NK-92 (cell line): Measurements from ENCODE around the gene TMEM125.

Source experiments
- DNase-seq: peaks from one replicate; lab custom pipeline; 2025; ENCODE audit not compliant: unreplicated experiment; lab: John Stamatoyannopoulos, UW

Gene TMEM125

GRCh38 chr1:43273708-43274107 lies 3.9 kb downstream of the TMEM125 start:
- no peak for DNase-seq

- no peak for DNase-seq
These were observed 4.5 kb downstream of the TMEM125 start for GRCh38 chr1:43274125-43274803.

- DNase-seq = no peak
These were observed 5.0 kb downstream of the TMEM125 start for GRCh38 chr1:43274804-43275180.

- DNase-seq = no peak
These were observed 6.2 kb downstream of the TMEM125 start for GRCh38 chr1:43275826-43276620.

- no peak for DNase-seq
These were observed 6.9 kb downstream of the TMEM125 start for GRCh38 chr1:43276673-43277072.

GRCh38 chr1:43277116-43277876 lies 7.5 kb downstream of the TMEM125 start:
- DNase-seq = no peak

GRCh38 chr1:43279161-43279560 lies 9.4 kb downstream of the TMEM125 start:
- no peak for DNase-seq

GRCh38 chr1:43279666-43280065 lies 9.9 kb downstream of the TMEM125 start:
- no peak for DNase-seq

- DNase-seq = no peak
These were observed 10.9 kb downstream of the TMEM125 start for GRCh38 chr1:43280692-43281091.

GRCh38 chr1:43282220-43283195 lies 12.7 kb downstream of the TMEM125 start:
- no peak for DNase-seq

- DNase-seq = no peak
These were observed 14.3 kb downstream of the TMEM125 start for GRCh38 chr1:43284065-43284464.

- DNase-seq = no peak
These were observed 14.8 kb downstream of the TMEM125 start for GRCh38 chr1:43284546-43285110.

GRCh38 chr1:43285269-43285990 lies 15.6 kb downstream of the TMEM125 start, which contains the start of gene C1orf210:
Gene C1orf210 (minus strand): TSS chr1:43285581. CDS start chr1:43283270, 2,311 bp downstream.
- DNase-seq = no peak

- no peak for DNase-seq
These were observed 16.3 kb downstream of the TMEM125 start for GRCh38 chr1:43286115-43286514.

GRCh38 chr1:43286533-43286932 lies 16.8 kb downstream of the TMEM125 start:
- no peak for DNase-seq

GRCh38 chr1:43288058-43288784 lies 18.4 kb downstream of the TMEM125 start:
- DNase-seq = no peak

GRCh38 chr1:43288785-43289706 lies 19.3 kb downstream of the TMEM125 start:
- no peak for DNase-seq

GRCh38 chr1:43292216-43292615 lies 22.4 kb downstream of the TMEM125 start:
- DNase-seq = no peak
